Spleen (tissue), 7 donors: ENCODE results near the gene CDK13.

Experiments used
- POLR2A ChIP-seq, 3 donors: fragments of 450-650 bp; IDR thresholded peaks; one replicate each; pipeline ENCODE4 v1.5.1; 2017; ENCODE audit warnings: antibody characterized with exemption in 3 of 3, mild to moderate bottlenecking in 1 of 3
- TF ChIP-seq, protein P1 (sequence below), 11 experiments: fragments of 200-600 bp in 7 of 11; fragments of 450-650 bp in 4 of 11; sonication (generic) in 4 of 11; IDR thresholded peaks in 8 of 11; conservative IDR thresholded peaks in 3 of 11; 1 replicate in 7 of 11; 2 replicates in 4 of 11; pipeline versions ENCODE4 v1.4.0 to v1.8.0; 2016 to 2021; ENCODE audit warnings: antibody characterized with exemption in 11 of 11, inconsistent platforms in 4 of 11, mild to moderate bottlenecking in 1 of 11
- donor health status: DM: no; HTN: no; CAD: no; lungs with moderate emphysema.
- donor health status: DM: no; HTN: no; CAD: no.
- donor health status: DM: no; HTN: no; CAD: no.

- TF ChIP-seq, protein P1, sequence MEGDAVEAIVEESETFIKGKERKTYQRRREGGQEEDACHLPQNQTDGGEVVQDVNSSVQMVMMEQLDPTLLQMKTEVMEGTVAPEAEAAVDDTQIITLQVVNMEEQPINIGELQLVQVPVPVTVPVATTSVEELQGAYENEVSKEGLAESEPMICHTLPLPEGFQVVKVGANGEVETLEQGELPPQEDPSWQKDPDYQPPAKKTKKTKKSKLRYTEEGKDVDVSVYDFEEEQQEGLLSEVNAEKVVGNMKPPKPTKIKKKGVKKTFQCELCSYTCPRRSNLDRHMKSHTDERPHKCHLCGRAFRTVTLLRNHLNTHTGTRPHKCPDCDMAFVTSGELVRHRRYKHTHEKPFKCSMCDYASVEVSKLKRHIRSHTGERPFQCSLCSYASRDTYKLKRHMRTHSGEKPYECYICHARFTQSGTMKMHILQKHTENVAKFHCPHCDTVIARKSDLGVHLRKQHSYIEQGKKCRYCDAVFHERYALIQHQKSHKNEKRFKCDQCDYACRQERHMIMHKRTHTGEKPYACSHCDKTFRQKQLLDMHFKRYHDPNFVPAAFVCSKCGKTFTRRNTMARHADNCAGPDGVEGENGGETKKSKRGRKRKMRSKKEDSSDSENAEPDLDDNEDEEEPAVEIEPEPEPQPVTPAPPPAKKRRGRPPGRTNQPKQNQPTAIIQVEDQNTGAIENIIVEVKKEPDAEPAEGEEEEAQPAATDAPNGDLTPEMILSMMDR (IDR thresholded peaks at IDR 0.05 in 8 of 11, conservative IDR thresholded peaks at IDR 0.05 in 3 of 11): no peak
- TF ChIP-seq POLR2A (IDR thresholded peaks at IDR 0.05): no peak
Observed at GRCh38 chr7:39987641-39988347, 37.7 kb downstream of the CDK13 start.
